ENCODE results near the gene C15orf62.

GRCh38 chr15:40721701-40722100, 48.1 kb upstream of the C15orf62 start:
- TF ChIP-seq CTCF (IDR thresholded peaks at IDR 0.05), result no peak
- no peak for TF ChIP-seq POLR2A (IDR thresholded peaks at IDR 0.05)
